ENCODE data around the gene WDCP.

WDCP gene

GRCh38 chr2:24077535-24077877, 30.3 kb upstream of the WDCP start:
- H3K27ac ChIP-seq = peak overlapping the region; percentile 87 to 100
- TF ChIP-seq, protein P1, sequence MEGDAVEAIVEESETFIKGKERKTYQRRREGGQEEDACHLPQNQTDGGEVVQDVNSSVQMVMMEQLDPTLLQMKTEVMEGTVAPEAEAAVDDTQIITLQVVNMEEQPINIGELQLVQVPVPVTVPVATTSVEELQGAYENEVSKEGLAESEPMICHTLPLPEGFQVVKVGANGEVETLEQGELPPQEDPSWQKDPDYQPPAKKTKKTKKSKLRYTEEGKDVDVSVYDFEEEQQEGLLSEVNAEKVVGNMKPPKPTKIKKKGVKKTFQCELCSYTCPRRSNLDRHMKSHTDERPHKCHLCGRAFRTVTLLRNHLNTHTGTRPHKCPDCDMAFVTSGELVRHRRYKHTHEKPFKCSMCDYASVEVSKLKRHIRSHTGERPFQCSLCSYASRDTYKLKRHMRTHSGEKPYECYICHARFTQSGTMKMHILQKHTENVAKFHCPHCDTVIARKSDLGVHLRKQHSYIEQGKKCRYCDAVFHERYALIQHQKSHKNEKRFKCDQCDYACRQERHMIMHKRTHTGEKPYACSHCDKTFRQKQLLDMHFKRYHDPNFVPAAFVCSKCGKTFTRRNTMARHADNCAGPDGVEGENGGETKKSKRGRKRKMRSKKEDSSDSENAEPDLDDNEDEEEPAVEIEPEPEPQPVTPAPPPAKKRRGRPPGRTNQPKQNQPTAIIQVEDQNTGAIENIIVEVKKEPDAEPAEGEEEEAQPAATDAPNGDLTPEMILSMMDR (IDR thresholded peaks at IDR 0.05) = no peak
- no peak for DNase-seq (ENCODE audit: low spot score)
- peak overlapping the region; percentile 92 for H3K4me3 ChIP-seq

- Histone ChIP-seq H3K27ac (peak overlapping the region; percentile 87 to 100), H3K4me3 (peak overlapping the region; percentile 92)
- DNase-seq (ENCODE audit: low spot score) = peak; percentile 74
- TF ChIP-seq, protein P1 (IDR thresholded peaks at IDR 0.05) = no peak
Measured at GRCh38 chr2:24076849-24077534, 29.8 kb upstream of the WDCP start.

DNA sequence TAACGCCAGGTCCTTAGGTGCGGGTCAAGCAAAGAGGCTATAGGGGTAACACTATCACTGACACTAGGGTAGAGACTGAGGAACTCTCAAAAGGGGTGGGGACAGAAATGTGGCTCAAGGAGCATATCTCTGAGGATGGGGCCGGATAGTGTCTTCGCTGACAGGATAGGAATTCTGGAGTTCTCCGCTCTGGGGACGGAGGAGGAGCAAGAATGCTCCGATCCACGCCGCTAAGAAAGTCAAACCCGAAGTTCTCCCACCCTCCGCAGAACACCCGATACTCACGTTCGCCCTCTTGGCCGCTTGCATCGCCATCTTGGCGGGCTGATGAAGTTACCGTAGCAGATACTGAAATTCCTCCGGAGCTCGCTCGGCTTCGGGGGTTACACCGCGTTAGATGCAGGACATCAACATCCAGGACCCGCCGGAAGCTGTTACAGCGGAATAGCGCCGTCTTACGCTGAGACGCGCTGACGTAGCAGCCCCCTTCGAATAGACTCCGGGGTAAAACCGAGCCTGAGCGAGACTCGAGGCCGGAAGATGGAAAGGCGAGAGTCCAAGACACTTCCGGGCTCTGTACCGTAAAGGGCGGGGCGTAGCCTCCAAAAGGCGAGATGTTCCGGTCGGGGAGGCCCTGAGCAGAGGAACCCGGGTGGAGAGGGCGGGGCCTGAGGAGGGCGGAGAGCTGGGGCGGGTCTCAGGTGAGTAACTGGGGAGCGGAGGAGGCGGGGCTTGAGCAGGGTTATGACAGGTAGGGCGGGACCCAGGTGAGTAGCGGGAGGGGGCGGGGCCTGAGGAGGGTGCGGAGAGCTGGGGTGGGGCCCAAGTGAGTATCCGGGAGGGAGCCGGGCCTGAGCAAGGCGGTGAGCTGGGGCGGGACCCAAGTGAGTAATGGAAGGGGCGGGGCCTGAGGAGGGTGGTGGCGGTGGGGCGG, 29.0 kb upstream of the WDCP start, which contains the start of gene SF3B6:
Gene SF3B6, minus strand, starts transcription at position 412 of the 934 bp plus-strand sequence. Its CDS starts 97 bp downstream, at position 315.
- peak within 1 kb of the TSS; percentile 92 for H3K4me3 ChIP-seq
- DNase-seq (ENCODE audit: low spot score) = peak; percentile 99
- peak within 1 kb of the TSS; percentile 87 to 100 for H3K27ac ChIP-seq
- TF ChIP-seq, protein P1 (IDR thresholded peaks at IDR 0.05) = no peak

- DNase-seq (ENCODE audit: low spot score) = peak; percentile 40
Measured at GRCh38 chr2:24075259-24075658, 28.1 kb upstream of the WDCP start.

DNA sequence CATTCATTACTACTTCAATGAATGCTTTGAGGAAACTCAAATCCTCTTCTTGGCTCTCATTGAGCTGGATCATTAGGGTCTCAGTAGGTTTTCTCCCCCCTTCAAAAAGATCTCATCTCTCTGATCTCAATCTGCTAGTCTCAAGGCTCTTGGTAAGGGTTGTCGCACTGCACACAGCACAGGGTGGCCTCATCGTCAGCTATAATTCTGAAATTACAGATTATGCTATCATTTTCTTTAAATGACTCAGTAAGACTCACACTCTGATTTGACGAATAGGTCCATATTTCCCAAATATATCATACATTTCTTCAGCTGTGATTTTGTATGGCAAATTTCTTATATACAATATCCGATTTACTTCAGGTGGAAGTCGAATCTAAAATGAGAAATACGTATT, 26.6 kb upstream of the WDCP start:
- H3K4me3 ChIP-seq = no peak overlapping the region
- H3K27ac ChIP-seq = no peak overlapping the region
- TF ChIP-seq, protein P1 (IDR thresholded peaks at IDR 0.05) = no peak
- no peak for DNase-seq (ENCODE audit: low spot score)

More at GRCh38 chr2:24075259-24075658, 28.1 kb upstream of the WDCP start:
- Histone ChIP-seq H3K4me3 (peak overlapping the region; percentile 92), H3K27ac (peak overlapping the region in 1 of 2 donors; percentile 100)
- TF ChIP-seq, protein P1 (IDR thresholded peaks at IDR 0.05) = no peak

- Histone ChIP-seq H3K4me3 (no peak overlapping the region), H3K27ac (no peak overlapping the region)
- DNase-seq (ENCODE audit: low spot score) = no peak
- TF ChIP-seq, protein P1 (IDR thresholded peaks at IDR 0.05) = no peak
Measured at GRCh38 chr2:24072259-24072658, 25.1 kb upstream of the WDCP start.

All from coronary artery (tissue), 2 donors.